IPS-20b (cell line): ENCODE data around the gene TADA2B.

ENCODE experiments used
- H3K27ac ChIP-seq: one replicate; pipeline ENCODE4 v1.5.1; 2013; ENCODE audit warnings: low read length
- H3K27me3 ChIP-seq: 2 replicates; pipeline ENCODE4 v1.6.1; 2013; ENCODE audit warnings: mild to moderate bottlenecking, low read length, inconsistent platforms; ENCODE audit not compliant: insufficient read depth
- H3K36me3 ChIP-seq: 2 replicates; pipeline ENCODE4 v1.6.1; 2013; ENCODE audit warnings: low read depth, mild to moderate bottlenecking, inconsistent platforms, low read length, moderate library complexity; ENCODE audit not compliant: insufficient read depth
- H3K4me1 ChIP-seq: 2 replicates; pipeline ENCODE4 v1.6.1; 2013; ENCODE audit warnings: mild to moderate bottlenecking, control low read depth, inconsistent platforms, low read length, moderate library complexity; ENCODE audit not compliant: insufficient read depth
- H3K4me3 ChIP-seq: 2 replicates; pipeline ENCODE4 v1.5.1; 2013; ENCODE audit warnings: mild to moderate bottlenecking, low read length, inconsistent platforms
- H3K9ac ChIP-seq: 2 replicates; pipeline ENCODE4 v1.6.1; 2013; ENCODE audit warnings: low read depth, mild to moderate bottlenecking, inconsistent platforms, low read length, moderate library complexity
- H3K9me3 ChIP-seq: 2 replicates; pipeline ENCODE4 v1.6.1; 2013; ENCODE audit warnings: mild to moderate bottlenecking, low read depth, low read length, inconsistent platforms; ENCODE audit not compliant: insufficient read depth

The TADA2B gene

GRCh38 chr4:7043284-7044136 lies at the start of gene TADA2B:
TADA2B (plus strand) TSS chr4:7043372; CDS start chr4:7043580, 208 bp downstream.
- Histone ChIP-seq H3K9me3 (no peaks in the 10 kb centered on the region), H3K9ac (peak within 1 kb of the TSS; percentile 80; the same call in 1 of the 2 replicates), H3K4me1 (peaks cover 12% of the 10 kb centered on the region; the same call in 1 of the 2 replicates), H3K27ac (no peak within 1 kb of the TSS), H3K4me3 (peak within 1 kb of the TSS; percentile 86), H3K27me3 (peaks cover 35% of the 10 kb centered on the region), H3K36me3 (no peaks in the 10 kb centered on the region)

GRCh38 chr4:6996481-6996880 lies 46.7 kb upstream of the TADA2B start:
- Histone ChIP-seq H3K36me3 (peaks cover 83% of the 10 kb centered on the region), H3K27ac (no peak overlapping the region)

GRCh38 chr4:6999172-7000086 lies 43.7 kb upstream of the TADA2B start:
- Histone ChIP-seq H3K4me1 (no peaks in the 10 kb centered on the region), H3K36me3 (peaks cover 91% of the 10 kb centered on the region), H3K27ac (no peak overlapping the region), H3K4me3 (no peak overlapping the region), H3K27me3 (no peaks in the 10 kb centered on the region), H3K9me3 (no peaks in the 10 kb centered on the region), H3K9ac (no peak overlapping the region)

More at GRCh38 chr4:6996481-6996880, 46.7 kb upstream of the TADA2B start:
- H3K27me3 ChIP-seq: no peaks in the 10 kb centered on the region
- H3K4me3 ChIP-seq: no peak overlapping the region
- H3K9ac ChIP-seq: no peak overlapping the region
- H3K4me1 ChIP-seq: no peaks in the 10 kb centered on the region
- no peaks in the 10 kb centered on the region for H3K9me3 ChIP-seq

GRCh38 chr4:7000421-7001176 lies 42.6 kb upstream of the TADA2B start:
- Histone ChIP-seq H3K9me3 (no peaks in the 10 kb centered on the region), H3K9ac (no peak overlapping the region), H3K27ac (no peak overlapping the region), H3K4me3 (no peak overlapping the region), H3K4me1 (no peaks in the 10 kb centered on the region), H3K27me3 (no peaks in the 10 kb centered on the region), H3K36me3 (peaks cover 90% of the 10 kb centered on the region)

- H3K27me3 ChIP-seq: no peaks in the 10 kb centered on the region
- H3K36me3 ChIP-seq: peaks cover 93% of the 10 kb centered on the region
- no peaks in the 10 kb centered on the region for H3K9me3 ChIP-seq
- H3K27ac ChIP-seq: no peak overlapping the region
- H3K4me1 ChIP-seq: no peaks in the 10 kb centered on the region
- H3K4me3 ChIP-seq: no peak overlapping the region
- no peak overlapping the region for H3K9ac ChIP-seq
These were observed 41.9 kb upstream of the TADA2B start for GRCh38 chr4:7001271-7001670.

- Histone ChIP-seq H3K4me1 (peaks cover 10% of the 10 kb centered on the region; the same call in 1 of the 2 replicates), H3K36me3 (peaks cover 91% of the 10 kb centered on the region), H3K4me3 (no peak overlapping the region), H3K9me3 (no peaks in the 10 kb centered on the region), H3K27ac (no peak overlapping the region), H3K27me3 (no peaks in the 10 kb centered on the region), H3K9ac (no peak overlapping the region)
These were observed 40.8 kb upstream of the TADA2B start for GRCh38 chr4:7002336-7002735.

- Histone ChIP-seq H3K4me3 (no peak overlapping the region), H3K4me1 (peaks cover 16% of the 10 kb centered on the region; the same call in 1 of the 2 replicates), H3K36me3 (peaks cover 87% of the 10 kb centered on the region), H3K9me3 (no peaks in the 10 kb centered on the region), H3K9ac (no peak overlapping the region), H3K27ac (no peak overlapping the region), H3K27me3 (no peaks in the 10 kb centered on the region)
These were observed 39.8 kb upstream of the TADA2B start for GRCh38 chr4:7003176-7003878.

GRCh38 chr4:7003879-7004240 lies 39.3 kb upstream of the TADA2B start:
- no peak overlapping the region for H3K9ac ChIP-seq
- no peak overlapping the region for H3K4me3 ChIP-seq
- H3K9me3 ChIP-seq: no peaks in the 10 kb centered on the region
- H3K4me1 ChIP-seq: peaks cover 18% of the 10 kb centered on the region; the same call in 1 of the 2 replicates
- peaks cover 86% of the 10 kb centered on the region for H3K36me3 ChIP-seq
- H3K27ac ChIP-seq: no peak overlapping the region
- H3K27me3 ChIP-seq: no peaks in the 10 kb centered on the region

- Histone ChIP-seq H3K4me3 (no peak overlapping the region), H3K4me1 (peaks cover 18% of the 10 kb centered on the region; the same call in 1 of the 2 replicates), H3K27ac (no peak overlapping the region), H3K27me3 (no peaks in the 10 kb centered on the region), H3K9ac (no peak overlapping the region), H3K9me3 (no peaks in the 10 kb centered on the region), H3K36me3 (peaks cover 86% of the 10 kb centered on the region)
These were observed 38.8 kb upstream of the TADA2B start for GRCh38 chr4:7004331-7004730.

- peaks cover 18% of the 10 kb centered on the region; the same call in 1 of the 2 replicates for H3K4me1 ChIP-seq
- no peak overlapping the region for H3K9ac ChIP-seq
- H3K27ac ChIP-seq: no peak overlapping the region
- no peaks in the 10 kb centered on the region for H3K9me3 ChIP-seq
- peaks cover 86% of the 10 kb centered on the region for H3K36me3 ChIP-seq
- no peaks in the 10 kb centered on the region for H3K27me3 ChIP-seq
- no peak overlapping the region for H3K4me3 ChIP-seq
These were observed 37.6 kb upstream of the TADA2B start for GRCh38 chr4:7005571-7005970.
